ENCODE data around the gene CHAF1A.

Gene CHAF1A

GRCh38 chr19:4432918-4433506 lies 30.6 kb downstream of the CHAF1A start:
- no peak for TF ChIP-seq CTCF (conservative IDR thresholded peaks at IDR 0.05; ENCODE audit: low read depth, low read length)
- no peak overlapping the region for H3K4me3 ChIP-seq (ENCODE audit: low read length)
- no peak for DNase-seq (ENCODE audit: low read depth)

- TF ChIP-seq CTCF (conservative IDR thresholded peaks at IDR 0.05; ENCODE audit: low read depth, low read length), result no peak
- no peak overlapping the region for H3K4me3 ChIP-seq (ENCODE audit: low read length)
- no peak for DNase-seq (ENCODE audit: low read depth)
These were observed 32.0 kb downstream of the CHAF1A start for GRCh38 chr19:4434391-4434790.

GRCh38 chr19:4436231-4436630 lies 33.8 kb downstream of the CHAF1A start:
- no peak for TF ChIP-seq CTCF (conservative IDR thresholded peaks at IDR 0.05; ENCODE audit: low read depth, low read length)
- DNase-seq (ENCODE audit: low read depth), result no peak
- H3K4me3 ChIP-seq (ENCODE audit: low read length), result no peak overlapping the region

- H3K4me3 ChIP-seq (ENCODE audit: low read length), result no peak overlapping the region
- no peak for TF ChIP-seq CTCF (conservative IDR thresholded peaks at IDR 0.05; ENCODE audit: low read depth, low read length)
- DNase-seq (ENCODE audit: low read depth), result no peak
These were observed 34.7 kb downstream of the CHAF1A start for GRCh38 chr19:4437103-4437502.

GRCh38 chr19:4439243-4439642 lies 36.8 kb downstream of the CHAF1A start:
- TF ChIP-seq CTCF (conservative IDR thresholded peaks at IDR 0.05; ENCODE audit: low read depth, low read length), result no peak
- DNase-seq (ENCODE audit: low read depth), result no peak
- no peak overlapping the region for H3K4me3 ChIP-seq (ENCODE audit: low read length)

GRCh38 chr19:4441994-4442818 lies 39.8 kb downstream of the CHAF1A start:
- DNase-seq (ENCODE audit: low read depth), result no peak
- TF ChIP-seq CTCF (conservative IDR thresholded peaks at IDR 0.05; ENCODE audit: low read depth, low read length), result no peak
- H3K4me3 ChIP-seq (ENCODE audit: low read length), result no peak overlapping the region

GRCh38 chr19:4442819-4443146 lies 40.3 kb downstream of the CHAF1A start:
- DNase-seq (ENCODE audit: low read depth), result no peak
- TF ChIP-seq CTCF (conservative IDR thresholded peaks at IDR 0.05; ENCODE audit: low read depth, low read length), result no peak

More at GRCh38 chr19:4442819-4443146, 40.3 kb downstream of the CHAF1A start:
- no peak overlapping the region for H3K4me3 ChIP-seq (ENCODE audit: low read length)

Measured in retinal pigment epithelial cell (primary cell).